GM12873 (cell line): Measurements from ENCODE around the gene NR4A2.

ENCODE experiments used
- CTCF ChIP-seq: IDR thresholded peaks from 2 replicates; pipeline ENCODE4 v1.5.1; 2012; ENCODE audit warnings: low read depth, mild to moderate bottlenecking, moderate library complexity, low read length, control low read depth; ENCODE audit not compliant: insufficient read depth; ENCODE audit errors: missing control alignments

The NR4A2 gene

DNA sequence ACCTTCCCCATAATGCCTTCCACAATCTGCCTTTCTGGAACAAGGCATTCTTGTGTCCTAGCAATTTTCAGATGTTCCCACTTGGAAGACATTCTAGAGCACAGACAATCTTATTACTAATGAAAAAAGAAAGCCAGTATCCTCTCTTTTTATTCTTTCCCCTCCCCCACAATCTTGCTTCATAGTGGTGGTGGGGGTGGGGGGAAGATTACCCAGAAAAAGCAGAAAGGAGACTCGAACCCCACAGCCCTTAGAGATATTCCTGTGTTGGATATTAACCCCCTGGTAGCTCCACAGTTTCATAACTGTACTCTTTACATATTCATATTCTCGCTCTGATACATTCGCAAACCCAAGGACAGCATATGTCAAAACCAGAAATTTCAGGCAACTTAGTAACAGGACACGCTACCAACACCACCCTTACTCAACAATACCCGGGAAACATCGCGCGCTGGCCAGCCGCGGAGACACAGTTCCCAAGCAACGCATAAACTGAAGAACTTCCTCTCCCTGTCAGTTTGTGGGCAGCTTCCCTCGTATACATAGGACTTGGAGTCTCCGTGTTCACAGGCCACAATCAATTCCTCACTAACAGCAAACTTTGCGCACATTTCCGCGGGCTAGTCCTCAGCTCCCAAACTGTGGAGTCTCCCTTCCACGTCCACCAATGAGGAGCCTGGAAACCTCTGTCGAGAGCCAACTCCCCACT lies 793 bp downstream of the NR4A2 start:
- no peak for TF ChIP-seq CTCF

DNA sequence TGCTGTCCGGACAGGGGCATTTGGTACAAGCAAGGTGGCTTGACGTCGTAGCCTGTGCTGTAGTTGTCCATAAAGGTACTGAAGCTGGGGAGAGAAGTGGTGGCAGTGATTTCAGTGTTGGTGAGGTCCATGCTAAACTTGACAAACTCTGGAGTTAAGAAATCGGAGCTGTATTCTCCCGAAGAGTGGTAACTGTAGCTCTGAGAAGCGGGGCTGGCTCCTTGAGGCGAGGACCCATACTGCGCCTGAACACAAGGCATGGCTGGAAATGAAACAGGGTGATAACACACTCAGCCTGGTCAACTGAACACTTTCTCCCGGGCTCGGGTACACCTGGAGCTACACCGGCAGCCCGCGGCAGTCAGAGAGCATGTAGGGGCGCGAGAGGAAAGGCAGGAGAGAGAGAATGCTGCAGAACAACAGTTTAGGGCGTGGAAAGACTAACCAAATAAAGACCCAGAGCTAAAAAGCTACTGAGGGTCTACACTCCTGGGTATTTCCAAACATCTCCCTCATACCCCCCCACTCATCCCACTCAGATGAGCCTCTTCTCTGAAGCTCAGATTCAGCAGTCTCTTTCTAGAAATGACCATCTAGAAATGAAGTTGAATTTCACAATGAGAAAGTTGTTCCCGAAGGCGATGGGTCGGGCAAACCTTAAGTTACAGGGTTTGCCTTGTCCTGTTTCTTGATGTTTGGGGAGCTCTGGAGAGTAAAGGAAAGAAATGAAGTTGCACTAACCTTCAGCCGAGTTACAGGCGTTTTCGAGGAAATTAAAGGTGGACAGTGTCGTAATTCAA lies 2.4 kb downstream of the NR4A2 start:
- no peak for TF ChIP-seq CTCF

GRCh38 chr2:156329031-156329926 lies 3.2 kb downstream of the NR4A2 start:
- TF ChIP-seq CTCF: no peak

- TF ChIP-seq CTCF: no peak
Observed at GRCh38 chr2:156327835-156328695, 4.5 kb downstream of the NR4A2 start.

- no peak for TF ChIP-seq CTCF
Observed at GRCh38 chr2:156326526-156327095, 5.9 kb downstream of the NR4A2 start.

GRCh38 chr2:156325688-156326525 lies 6.6 kb downstream of the NR4A2 start:
- TF ChIP-seq CTCF: no peak
